Measurements from ENCODE around the gene TSPAN9.

TSPAN9 gene

GRCh38 chr12:3036901-3037600 lies 40.1 kb upstream of the TSPAN9 start:
- no peaks in the 10 kb centered on the region for H3K36me3 ChIP-seq (ENCODE audit: low read length)
- no peak overlapping the region for H3K4me3 ChIP-seq (ENCODE audit: insufficient read depth, low read length, poor library complexity, severe bottlenecking)
- H4K20me1 ChIP-seq (ENCODE audit: low read depth, low read length), result no peaks in the 10 kb centered on the region
- no peaks in the 10 kb centered on the region for H3K27me3 ChIP-seq (ENCODE audit: low read length)
- no peaks in the 10 kb centered on the region for H3K79me2 ChIP-seq (ENCODE audit: insufficient read depth, low read length)
- TF ChIP-seq EZH2phosphoT487 (conservative IDR thresholded peaks at IDR 0.05; ENCODE audit: low read length), result no peak
- H2AFZ ChIP-seq (ENCODE audit: low read depth, low read length, severe bottlenecking), result no peak overlapping the region
- no peaks in the 10 kb centered on the region for H3F3A ChIP-seq (ENCODE audit: insufficient read depth)
- no peaks in the 10 kb centered on the region for H3K9me2 ChIP-seq (replicated peaks; ENCODE audit: insufficient read depth, low read length)
- no peak overlapping the region for H3K27ac ChIP-seq (ENCODE audit: low read depth, low read length)
- no peak overlapping the region for H3K4me2 ChIP-seq (ENCODE audit: low read depth, low read length, poor library complexity, severe bottlenecking)
- no peak overlapping the region for H3K9ac ChIP-seq (ENCODE audit: low read length)
- no peaks in the 10 kb centered on the region for H3K9me3 ChIP-seq (ENCODE audit: insufficient read depth, low read length)

- Histone ChIP-seq H3K36me3 (ENCODE audit: low read length) (no peaks in the 10 kb centered on the region), H3K9me2 (replicated peaks; ENCODE audit: insufficient read depth, low read length) (no peaks in the 10 kb centered on the region), H2AFZ (ENCODE audit: low read depth, low read length, severe bottlenecking) (no peak overlapping the region), H3K27me3 (ENCODE audit: low read length) (no peaks in the 10 kb centered on the region), H3K9ac (ENCODE audit: low read length) (no peak overlapping the region), H3F3A (ENCODE audit: insufficient read depth) (no peaks in the 10 kb centered on the region), H3K27ac (ENCODE audit: low read depth, low read length) (no peak overlapping the region), H4K20me1 (ENCODE audit: low read depth, low read length) (no peaks in the 10 kb centered on the region), H3K79me2 (ENCODE audit: insufficient read depth, low read length) (no peaks in the 10 kb centered on the region), H3K4me2 (ENCODE audit: low read depth, low read length, poor library complexity, severe bottlenecking) (no peak overlapping the region), H3K9me3 (ENCODE audit: insufficient read depth, low read length) (no peaks in the 10 kb centered on the region), H3K4me3 (ENCODE audit: insufficient read depth, low read length, poor library complexity, severe bottlenecking) (no peak overlapping the region)
- no peak for TF ChIP-seq EZH2phosphoT487 (conservative IDR thresholded peaks at IDR 0.05; ENCODE audit: low read length)
- TF ChIP-seq CTCF (IDR thresholded peaks at IDR 0.05; ENCODE audit: insufficient read depth, low read length, poor library complexity, severe bottlenecking), result no peak
Measured at GRCh38 chr12:3038166-3038565, 39.0 kb upstream of the TSPAN9 start.

- no peaks in the 10 kb centered on the region for H3K27me3 ChIP-seq (ENCODE audit: low read length)
- no peaks in the 10 kb centered on the region for H3F3A ChIP-seq (ENCODE audit: insufficient read depth)
- TF ChIP-seq EZH2phosphoT487 (conservative IDR thresholded peaks at IDR 0.05; ENCODE audit: low read length), result no peak
- TF ChIP-seq CTCF (IDR thresholded peaks at IDR 0.05; ENCODE audit: insufficient read depth, low read length, poor library complexity, severe bottlenecking), result no peak
- H4K20me1 ChIP-seq (ENCODE audit: low read depth, low read length), result no peaks in the 10 kb centered on the region
- no peak overlapping the region for H2AFZ ChIP-seq (ENCODE audit: low read depth, low read length, severe bottlenecking)
- H3K79me2 ChIP-seq (ENCODE audit: insufficient read depth, low read length), result no peaks in the 10 kb centered on the region
- no peak overlapping the region for H3K4me2 ChIP-seq (ENCODE audit: low read depth, low read length, poor library complexity, severe bottlenecking)
- H3K9me2 ChIP-seq (replicated peaks; ENCODE audit: insufficient read depth, low read length), result no peaks in the 10 kb centered on the region
- no peak overlapping the region for H3K9ac ChIP-seq (ENCODE audit: low read length)
- no peaks in the 10 kb centered on the region for H3K36me3 ChIP-seq (ENCODE audit: low read length)
- no peak overlapping the region for H3K27ac ChIP-seq (ENCODE audit: low read depth, low read length)
- H3K4me3 ChIP-seq (ENCODE audit: insufficient read depth, low read length, poor library complexity, severe bottlenecking), result no peak overlapping the region
- no peaks in the 10 kb centered on the region for H3K9me3 ChIP-seq (ENCODE audit: insufficient read depth, low read length)
Measured at GRCh38 chr12:3038926-3039510, 38.2 kb upstream of the TSPAN9 start.

- no peaks in the 10 kb centered on the region for H3K9me2 ChIP-seq (replicated peaks; ENCODE audit: insufficient read depth, low read length)
- no peaks in the 10 kb centered on the region for H3K79me2 ChIP-seq (ENCODE audit: insufficient read depth, low read length)
- H3K4me3 ChIP-seq (ENCODE audit: insufficient read depth, low read length, poor library complexity, severe bottlenecking), result no peak overlapping the region
- H2AFZ ChIP-seq (ENCODE audit: low read depth, low read length, severe bottlenecking), result no peak overlapping the region
- H3K27ac ChIP-seq (ENCODE audit: low read depth, low read length), result no peak overlapping the region
- no peaks in the 10 kb centered on the region for H3K9me3 ChIP-seq (ENCODE audit: insufficient read depth, low read length)
- no peak for TF ChIP-seq CTCF (IDR thresholded peaks at IDR 0.05; ENCODE audit: insufficient read depth, low read length, poor library complexity, severe bottlenecking)
- no peak for TF ChIP-seq EZH2phosphoT487 (conservative IDR thresholded peaks at IDR 0.05; ENCODE audit: low read length)
- H4K20me1 ChIP-seq (ENCODE audit: low read depth, low read length), result no peaks in the 10 kb centered on the region
- no peaks in the 10 kb centered on the region for H3F3A ChIP-seq (ENCODE audit: insufficient read depth)
- H3K9ac ChIP-seq (ENCODE audit: low read length), result no peak overlapping the region
- H3K36me3 ChIP-seq (ENCODE audit: low read length), result no peaks in the 10 kb centered on the region
- no peaks in the 10 kb centered on the region for H3K27me3 ChIP-seq (ENCODE audit: low read length)
- H3K4me2 ChIP-seq (ENCODE audit: low read depth, low read length, poor library complexity, severe bottlenecking), result no peak overlapping the region
Measured at GRCh38 chr12:3040026-3040656, 37.0 kb upstream of the TSPAN9 start.

Data from SU-DHL-6 (cell line).